HG03378 (cell line): ENCODE data around the gene COQ9.
A peak's percentile ranks its signal among the peaks of the same experiment; 100 is the strongest.

Source experiments
- ATAC-seq: cut with Tn5 transposase; IDR thresholded peaks from one replicate; pipeline ENCODE4 v1.9.1; 2021; ENCODE audit warnings: mild to moderate bottlenecking, moderate library complexity; ENCODE audit not compliant: unreplicated experiment

Gene COQ9

DNA sequence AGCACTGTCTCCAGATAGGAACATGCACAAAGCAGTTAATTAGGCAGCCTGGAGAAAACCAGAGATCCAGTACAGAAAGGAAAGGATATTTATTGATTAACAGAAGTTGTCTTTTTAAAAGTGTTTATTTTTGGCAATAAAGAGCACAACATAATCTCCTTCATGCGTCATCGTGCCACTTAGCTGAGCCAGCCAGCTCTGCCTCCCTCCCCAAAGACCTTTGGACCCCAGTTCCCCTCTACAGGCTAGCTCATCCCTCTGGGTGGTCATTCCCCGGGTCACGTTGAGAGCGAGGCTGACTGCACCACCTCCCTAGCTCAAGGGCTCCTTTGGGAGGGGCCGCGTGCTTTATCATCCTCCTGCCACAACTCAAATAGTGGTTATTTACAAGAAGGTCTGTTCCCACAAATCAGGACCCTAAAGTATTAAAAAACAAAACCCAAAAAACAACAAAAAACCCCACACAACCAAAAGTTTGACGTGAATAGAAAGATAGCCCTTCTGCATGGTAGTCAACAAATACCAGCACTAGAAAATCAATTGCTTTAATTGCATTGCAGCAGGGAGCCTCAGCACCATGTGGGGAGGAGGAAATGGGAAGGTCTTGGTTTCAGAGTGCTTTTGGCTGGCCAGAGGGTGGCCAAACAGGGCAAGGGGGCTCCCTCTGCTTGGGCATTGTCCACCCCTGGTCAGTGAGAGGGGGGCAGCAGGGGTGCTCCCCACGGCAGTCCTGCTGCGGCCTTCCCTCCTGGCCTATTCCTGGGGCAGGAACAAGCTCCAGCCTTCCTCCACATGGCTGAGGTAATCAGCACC is 24.8 kb downstream of the COQ9 start:
- ATAC-seq = no peak

DNA sequence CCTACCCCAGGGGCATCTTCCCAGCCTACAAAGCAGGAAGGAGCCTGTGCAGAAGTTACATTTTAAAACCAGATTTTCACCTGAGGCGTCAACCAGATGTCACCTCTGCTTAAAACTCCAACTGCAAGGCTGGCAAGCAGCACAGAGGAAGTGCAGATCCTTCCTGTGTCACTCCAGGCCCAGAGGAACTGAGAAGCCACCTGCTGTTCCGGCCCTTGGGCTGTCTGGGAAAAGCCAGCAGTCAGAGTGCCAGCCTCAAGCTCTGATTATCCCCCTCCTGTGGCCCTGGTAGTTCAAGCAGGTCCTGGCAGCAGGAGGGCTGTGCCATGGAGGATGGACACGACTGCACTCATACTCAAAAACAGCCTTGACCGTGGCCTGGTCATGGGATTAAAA is 25.4 kb downstream of the COQ9 start:
- no peak for ATAC-seq

DNA sequence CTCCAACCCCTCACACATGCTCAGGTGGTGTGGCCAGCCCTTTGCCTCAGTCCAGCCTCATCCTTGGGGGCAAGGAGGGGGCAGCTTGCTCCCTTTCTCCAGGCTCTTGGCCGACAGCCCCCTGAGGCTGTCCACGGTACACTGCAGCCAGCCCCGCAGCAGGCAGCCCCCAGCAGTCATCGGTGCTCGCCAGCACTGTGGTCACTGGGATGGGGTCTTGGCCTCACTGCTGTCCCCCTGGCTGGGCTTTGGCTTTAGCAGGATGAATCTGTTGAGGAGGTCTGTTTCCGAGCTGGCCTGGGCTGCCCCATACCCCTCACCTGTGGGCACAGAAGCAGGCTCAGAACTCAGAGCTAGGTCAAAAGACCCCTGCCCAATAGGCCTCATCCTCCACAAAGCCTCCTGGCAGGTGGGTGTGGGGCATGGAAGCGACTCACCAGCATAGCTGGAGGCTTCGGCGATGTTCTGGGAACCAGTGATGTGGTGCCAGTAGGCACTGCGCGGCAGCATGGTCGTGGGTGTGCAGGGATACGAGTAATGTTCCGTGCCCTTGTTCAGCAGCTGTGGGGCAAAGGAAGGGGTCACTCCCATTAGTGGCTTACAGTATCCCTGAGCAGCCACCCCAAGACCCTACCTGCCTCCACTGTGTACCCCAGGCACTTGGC is 26.0 kb downstream of the COQ9 start:
- ATAC-seq = no peak

DNA sequence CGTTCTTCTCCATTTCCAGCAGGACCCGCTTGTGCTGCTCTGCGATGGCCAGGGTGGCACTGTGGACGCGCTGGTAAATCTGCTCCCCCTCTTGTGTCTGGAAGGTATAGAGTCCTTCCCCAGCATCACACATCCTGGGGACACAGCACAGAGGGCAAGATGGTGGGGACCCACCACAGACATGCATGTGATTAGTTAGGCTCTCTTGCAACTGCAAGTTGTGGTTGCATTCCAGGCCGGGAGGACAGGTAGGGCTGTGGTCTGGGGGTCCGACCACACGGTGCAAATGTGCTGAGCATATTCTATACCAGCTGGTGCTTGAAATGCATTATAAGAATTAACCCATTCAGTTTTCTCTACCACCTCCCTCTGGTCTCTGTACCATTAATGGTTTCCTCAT is 26.6 kb downstream of the COQ9 start:
- ATAC-seq = no peak

DNA sequence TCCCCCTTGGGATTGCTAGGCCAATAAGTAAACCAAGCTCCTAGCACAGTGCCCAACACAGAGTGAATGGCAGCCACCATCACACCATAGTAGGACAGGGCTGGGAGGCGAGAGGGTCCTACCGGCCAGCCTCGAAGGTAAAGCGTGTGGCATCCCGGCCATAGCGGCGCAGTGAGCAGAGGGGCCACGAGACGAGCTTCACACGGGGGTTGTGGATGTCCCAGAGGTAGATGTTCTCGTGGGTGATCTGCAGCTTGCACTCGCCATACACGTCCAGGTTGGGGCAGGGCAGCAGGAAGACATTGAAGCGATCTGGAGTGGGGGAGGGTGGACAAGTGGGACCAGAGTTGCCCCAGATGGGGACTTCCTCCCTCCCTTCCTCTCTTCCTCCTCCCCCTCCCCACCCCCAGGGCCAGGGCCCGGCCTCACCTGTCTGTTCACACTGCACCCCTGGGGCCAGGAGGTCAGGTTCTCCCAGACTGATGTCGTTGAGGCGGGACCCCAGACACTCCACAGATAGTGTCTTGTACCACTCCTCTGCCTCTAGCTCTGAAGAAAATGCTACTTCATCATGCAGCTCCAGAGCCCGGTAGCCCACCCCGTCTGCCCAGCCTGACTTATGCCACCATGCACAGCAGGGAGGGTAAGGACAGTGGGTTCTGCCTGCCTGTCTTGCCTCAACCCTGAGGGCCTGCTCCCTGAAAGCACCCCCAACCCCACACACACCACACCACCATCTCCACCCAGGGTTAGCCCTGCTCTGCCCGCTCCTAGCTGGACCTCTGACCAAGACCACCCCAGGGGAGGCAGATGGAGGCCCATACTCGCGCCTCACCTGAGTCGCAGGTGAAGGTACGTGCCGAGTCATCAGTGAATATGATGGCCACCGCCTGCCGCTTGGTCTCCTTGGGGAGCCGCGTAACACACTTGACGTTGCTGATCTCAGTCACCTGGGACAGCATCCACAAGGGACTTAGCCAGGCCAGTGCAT is 27.7 kb downstream of the COQ9 start:
- ATAC-seq = no peak

DNA sequence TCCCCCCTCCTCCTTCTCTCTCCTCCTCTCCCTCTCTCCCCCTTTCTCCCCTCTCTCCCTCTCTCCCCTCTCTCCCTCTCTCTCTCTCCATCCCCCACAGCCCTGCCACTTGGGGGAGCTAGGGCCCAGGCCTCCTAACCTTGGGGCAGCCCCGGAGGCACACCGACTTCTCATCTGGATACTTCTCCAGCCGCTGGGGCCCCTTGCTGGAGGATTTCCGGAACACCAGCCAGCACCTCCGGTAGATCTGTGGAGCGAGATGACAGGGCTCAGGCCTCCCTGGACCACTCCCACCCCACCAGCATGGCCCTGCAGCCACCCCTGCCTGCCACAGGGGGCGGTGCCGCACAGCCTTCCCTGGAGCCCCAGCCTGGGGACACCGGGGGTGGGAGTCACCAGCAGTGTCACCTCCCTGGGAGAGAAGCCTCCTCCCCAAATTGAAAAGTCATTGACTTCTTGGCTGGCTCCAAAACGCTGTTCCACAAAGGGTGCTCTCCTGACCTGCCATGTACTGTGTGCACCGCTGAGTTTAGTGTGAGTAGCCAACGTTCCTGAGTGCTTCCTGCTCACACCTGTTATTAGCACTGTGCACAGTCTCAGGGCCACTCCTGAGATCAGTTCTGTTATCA is 28.5 kb downstream of the COQ9 start:
- peak; percentile 83 for ATAC-seq

DNA sequence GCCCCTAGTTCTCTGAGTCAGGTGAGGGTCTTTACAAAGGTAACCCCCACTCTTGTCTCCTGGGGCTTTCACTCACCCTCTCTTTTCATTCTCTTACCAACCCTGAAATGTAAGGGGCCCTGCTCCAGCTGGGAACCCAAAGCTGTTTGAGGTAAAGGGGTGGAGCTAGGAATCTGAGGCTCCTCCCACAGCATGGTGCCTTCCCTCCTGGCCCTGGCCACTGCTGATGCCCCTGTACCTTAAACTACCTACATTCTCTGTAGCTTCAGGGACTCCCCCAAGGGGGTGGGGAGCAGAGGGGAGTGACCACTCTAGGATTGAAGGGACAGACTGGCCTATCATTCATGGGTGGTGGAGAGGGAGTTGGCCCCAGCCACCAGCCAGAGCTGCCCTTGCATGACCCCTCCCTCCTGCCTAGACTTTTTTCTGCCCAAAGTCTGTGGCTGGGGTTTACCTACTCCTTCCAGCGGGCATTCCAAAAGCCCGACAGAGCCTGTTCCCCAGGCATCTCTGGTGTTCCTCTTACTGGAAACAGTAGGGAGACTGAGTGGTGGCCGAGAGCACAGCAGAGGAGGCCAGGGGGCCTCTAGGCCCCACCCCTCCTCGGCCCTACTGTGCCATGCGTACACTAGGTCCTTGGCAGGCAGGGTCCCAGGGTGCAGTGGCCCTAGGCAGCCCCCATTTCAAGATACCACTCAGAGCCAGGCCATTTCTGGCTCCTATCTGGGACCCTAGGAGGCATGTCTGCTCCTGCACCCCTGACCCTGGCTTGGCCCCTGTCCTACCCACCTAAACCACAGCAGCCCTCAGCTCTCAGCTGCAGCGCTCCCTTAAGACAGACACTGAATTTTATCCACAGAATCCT is 29.5 kb downstream of the COQ9 start:
- ATAC-seq = no peak

DNA sequence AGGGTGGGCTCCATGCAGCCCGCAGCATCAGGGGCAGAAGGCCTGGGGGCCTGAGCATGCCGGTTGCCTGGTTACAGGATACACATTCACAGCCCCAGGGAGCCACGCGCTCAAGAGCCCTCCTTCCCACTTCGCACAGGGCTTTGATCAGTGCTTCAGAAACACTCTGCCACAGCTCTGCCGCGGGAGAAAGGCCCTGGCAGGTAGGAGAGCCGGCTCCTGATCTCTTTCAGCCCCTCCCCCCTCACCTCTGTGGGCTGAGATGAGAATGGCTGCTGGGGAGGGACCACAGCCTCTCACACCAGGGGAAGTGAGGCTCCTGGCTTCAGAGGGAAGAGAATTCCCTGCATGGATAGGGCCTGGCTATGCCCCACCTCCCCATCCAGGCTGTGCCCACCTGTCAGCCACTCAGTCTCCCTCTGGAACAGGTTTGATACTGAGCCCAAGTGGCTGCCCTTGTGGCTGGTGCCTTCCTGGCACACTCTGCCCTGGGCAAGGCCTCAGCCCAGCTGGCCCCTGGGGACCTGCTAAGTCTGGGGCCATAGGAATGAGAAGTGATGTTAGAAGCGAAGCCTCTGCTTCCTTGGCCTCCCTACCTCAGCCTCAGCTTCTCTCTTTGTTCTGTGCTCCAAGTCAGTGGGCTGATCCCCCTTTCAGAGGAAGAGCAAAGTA is 30.4 kb downstream of the COQ9 start:
- no peak for ATAC-seq

DNA sequence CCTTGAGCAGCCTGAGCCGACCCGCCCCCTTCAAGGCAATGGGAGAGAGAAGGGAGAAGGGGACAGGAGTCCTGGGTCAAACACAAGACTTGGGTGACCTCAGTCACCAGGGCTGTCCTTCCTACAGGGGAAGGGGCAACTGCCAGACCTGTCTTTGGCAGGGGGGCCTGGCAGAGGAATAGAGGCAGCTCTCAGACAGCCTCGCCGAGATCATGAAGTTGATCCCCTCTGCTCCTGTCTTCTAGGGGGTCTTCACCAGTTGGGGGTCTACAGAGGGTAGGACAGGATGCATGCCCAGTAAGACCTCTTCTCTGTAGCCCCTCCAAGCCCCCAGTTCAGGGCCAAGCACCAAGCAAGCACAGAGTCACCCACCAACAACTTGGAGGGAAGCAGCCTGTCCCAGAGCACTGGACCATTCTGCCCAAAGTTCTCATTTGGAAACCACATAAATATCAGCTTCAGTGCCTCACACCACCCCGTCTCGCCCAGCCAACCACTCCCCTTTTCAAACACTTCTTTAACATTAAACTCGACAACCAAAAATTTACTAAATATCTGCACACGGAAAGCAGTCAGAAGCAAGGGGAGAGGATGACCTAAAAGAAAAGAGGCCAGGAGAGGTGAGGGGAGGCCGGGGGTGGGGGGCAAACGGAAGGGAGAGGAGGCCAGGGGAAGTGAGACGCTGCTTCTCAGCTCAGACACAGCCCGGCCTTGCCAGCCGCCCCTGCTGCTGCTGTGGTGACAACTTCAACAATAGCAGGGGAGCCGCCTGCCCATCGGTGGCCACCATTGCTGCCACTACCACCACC is 31.3 kb downstream of the COQ9 start:
- ATAC-seq = no peak

DNA sequence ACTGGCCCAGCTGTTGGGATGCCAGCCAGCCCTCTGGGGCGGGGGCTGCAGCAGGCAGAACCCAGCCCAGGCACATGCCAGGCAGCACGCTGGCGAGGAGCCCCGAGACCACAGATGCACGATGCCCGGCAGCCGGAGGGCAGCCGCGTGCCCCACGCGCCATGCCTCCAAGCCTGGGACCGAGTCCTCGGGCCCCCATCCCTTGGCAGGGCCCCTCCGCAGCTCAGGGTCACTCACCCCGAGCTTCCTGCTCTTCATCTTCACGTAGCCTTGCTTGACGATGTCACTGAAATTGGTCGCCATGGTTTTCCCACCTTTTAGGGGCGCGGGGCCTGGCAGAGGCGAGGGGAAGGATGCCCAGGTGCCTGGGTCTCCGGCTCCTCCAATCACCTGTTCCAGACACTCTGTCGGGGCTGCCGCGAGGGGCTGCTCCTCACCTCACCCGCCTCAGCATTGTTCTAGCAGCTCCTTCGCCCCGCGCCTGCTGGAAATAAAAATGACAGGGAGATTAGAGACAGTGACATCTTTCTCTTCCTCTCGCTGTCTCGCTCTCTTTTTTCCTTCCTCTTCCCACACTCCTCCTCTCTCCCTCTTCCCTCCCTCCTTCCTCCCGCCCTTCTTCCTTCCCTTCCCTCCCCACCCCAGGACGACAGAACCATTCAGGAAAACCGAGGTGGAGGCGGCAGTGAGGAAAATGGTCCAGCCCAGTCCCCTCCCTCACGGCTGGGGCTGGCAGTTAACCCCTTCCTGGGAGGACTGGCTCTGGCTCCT is 32.1 kb downstream of the COQ9 start:
- ATAC-seq = no peak

DNA sequence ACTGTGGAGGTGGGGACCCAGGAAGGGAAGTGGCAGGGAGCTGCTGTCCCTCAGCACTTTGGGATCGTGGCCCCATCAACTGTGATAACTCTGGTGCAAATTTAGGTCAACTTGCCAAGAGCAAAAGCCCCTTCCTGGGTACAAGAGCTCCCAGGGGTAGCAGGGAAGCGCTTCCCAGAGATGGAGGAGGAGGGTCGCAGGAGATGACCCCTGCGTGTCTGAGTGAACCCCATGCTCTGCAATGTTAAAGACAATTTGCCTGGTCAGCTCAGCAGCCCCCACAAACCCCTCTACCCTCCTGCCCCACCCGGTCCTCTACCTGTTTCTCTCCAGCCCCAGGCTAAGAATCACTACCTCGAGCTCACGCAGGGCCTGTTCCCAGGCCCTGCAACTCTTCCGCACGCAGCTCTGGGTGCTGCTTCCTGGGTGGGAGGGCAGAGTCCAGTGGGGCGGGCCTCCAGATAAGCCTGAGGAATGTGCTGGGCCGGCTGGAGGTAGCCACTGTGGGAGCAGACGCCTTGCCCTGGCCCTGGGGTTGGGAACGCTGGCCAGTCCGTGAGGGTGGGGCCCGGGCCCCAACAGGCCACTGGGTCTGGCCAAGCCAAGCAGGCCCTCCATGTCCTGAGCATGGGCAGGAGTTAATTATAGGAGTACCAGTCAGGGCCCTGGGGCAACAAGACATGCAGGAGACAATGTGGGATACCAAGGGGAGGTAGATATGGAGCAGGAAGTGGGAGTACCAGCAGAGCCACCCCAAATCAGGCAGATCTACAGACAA is 32.9 kb downstream of the COQ9 start:
- no peak for ATAC-seq

DNA sequence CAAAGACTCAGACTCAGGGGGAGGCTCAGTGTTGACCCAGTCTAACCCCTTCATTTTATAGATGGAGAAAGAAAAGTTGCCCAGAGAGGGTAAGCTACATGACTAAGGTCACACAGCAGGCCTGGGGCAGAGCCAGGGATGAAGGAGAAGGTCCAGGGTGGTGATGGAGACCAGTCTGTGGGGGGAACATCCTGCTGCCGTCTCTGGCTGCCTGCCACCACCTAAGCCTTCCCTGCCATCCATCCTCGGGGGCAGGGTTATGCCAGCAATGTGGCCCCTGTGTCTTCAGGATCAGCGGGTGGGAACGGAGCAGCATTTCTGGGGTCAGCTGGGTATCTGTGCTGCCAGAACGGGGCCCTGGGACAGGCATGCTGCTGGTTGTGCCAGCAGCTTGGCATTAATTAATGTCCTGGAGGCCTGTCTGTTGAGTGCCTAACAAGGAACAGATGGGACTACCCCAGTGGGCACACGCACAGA is 33.5 kb downstream of the COQ9 start:
- ATAC-seq = no peak

DNA sequence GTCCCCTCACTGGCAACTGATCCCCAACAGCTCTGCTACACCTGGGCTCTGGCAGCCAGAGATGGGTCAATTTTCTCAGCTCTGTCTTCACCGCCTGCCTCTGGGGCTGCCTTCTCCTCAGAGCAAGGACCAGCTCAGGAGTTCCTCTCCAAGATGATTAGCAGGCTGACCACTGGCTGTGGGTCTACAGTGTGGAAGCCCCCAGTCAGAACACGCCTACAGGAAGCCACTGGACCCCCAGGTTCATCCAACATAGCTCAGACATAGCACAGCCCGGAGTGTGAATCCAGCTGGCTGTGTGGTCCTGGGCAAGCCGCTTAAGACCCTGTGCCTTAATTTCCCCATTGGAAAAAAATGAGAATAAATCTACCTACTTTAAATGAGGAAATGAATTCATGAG is 34.1 kb downstream of the COQ9 start:
- no peak for ATAC-seq

DNA sequence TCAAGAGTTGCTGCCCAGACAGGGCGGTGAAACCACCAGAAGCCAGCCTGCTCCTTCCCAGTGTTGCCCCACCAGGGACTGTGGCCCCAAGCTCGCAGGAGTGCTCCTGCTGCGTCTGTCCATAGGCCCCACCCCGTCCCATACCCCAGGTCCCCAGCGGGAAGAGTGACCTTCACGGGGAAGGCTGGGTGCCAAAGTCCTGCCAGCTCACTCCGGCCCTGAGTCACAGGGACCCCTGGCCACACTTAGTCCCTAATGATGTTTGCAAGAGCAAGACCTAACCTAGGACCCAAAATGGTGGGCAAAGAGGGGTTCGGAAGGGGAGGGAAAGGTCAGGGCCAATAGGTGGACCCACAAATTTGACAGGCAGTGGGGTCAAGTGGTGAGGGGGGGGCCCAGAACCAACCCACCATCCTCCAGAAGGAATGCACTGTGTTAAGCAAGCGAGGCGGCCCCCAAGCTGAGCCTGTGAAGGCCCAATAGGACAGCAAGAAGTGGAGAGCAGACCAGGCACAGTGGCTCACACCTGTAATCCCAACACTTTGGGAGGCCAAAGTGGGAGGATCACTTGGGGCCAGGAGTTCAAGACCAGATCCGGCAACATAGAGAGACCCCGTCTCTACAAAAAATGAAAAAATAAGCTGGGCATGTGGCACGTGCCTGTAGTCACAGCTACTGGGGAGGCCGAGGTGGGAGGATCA is 35.7 kb downstream of the COQ9 start:
- ATAC-seq = no peak

DNA sequence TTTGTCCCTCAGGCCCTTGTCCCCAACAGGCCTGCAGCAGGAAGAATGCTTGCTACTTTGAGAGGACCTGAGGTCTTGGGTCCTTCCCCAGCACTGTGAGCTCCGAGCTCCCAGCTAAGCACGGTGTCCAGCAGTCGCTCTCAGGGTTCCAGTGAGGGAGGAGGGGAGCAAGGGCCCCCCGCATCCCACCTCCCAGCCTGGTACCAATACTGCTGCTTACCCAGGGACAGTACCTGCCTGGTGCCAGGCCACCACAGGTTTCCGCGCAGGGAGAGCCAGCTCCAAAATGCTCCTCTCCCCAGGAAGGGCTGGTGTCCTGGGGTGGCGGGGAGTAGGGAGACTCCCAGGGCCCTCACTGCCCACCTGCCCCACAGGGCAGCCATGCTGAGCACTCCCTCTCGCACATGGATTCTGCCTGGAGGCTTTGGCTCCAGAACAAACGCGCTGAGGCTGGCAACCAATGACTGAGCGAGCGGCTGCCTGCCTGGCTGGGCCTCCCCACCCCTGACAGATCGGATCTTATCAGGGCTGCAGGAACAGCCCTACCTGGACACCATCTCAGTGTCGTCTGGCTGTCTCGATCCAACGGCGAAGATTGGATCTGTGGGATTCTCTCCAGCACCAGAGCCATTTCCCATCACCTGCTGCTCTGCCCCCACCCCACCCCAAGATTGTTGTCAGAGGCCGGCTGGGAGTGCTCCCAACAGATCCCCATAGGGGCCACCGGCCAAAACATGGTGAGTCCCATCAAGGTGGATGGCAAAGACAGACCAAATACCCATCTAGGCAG is 36.6 kb downstream of the COQ9 start:
- no peak for ATAC-seq
